Testis (tissue), 3 donors: Measurements from ENCODE around the gene GNPTG. TPM values are rescaled to one million over a fixed set of nuclear protein-coding genes. Genes with fewer than 3 reads are reported as not detected.

Experiments
- DNase-seq: peaks from one replicate; pipeline ENCODE4 v3.0.0-alpha.2; 2019
- H3K27ac ChIP-seq, 2 donors: fragments of 200-600 bp; sonication (generic); one replicate each; pipeline ENCODE4 v1.5.1; 2019
- H3K27me3 ChIP-seq: fragments of 200-600 bp; sonication (generic); one replicate; pipeline ENCODE4 v1.5.1; 2019
- H3K36me3 ChIP-seq: fragments of 200-600 bp; sonication (generic); one replicate; pipeline ENCODE4 v1.5.1; 2017; ENCODE audit warnings: low read depth; ENCODE audit errors: missing control alignments
- H3K4me1 ChIP-seq: fragments of 200-600 bp; sonication (generic); one replicate; pipeline ENCODE4 v1.5.1; 2019
- H3K4me3 ChIP-seq, 2 donors: fragments of 200-600 bp; sonication (generic); one replicate each; pipeline ENCODE4 v1.5.1; 2017 to 2019
- H3K9me3 ChIP-seq: fragments of 200-600 bp; sonication (generic); one replicate; pipeline ENCODE4 v1.5.1; 2017
- POLR2A ChIP-seq: fragments of 450-650 bp; IDR thresholded peaks from one replicate; pipeline ENCODE4 v1.6.1; 2017; ENCODE audit warnings: antibody characterized with exemption, mild to moderate bottlenecking, moderate library complexity
- WGBS, 2 donors: methylation state at CpG; one replicate each; pipeline ENCODE4 v1.1.5; 2018; 5-methylcytosine and 5-hydroxymethylcytosine counted together
- intact Hi-C: fragments of 100-400 bp; cut with DNase I; formaldehyde crosslinking; loops from one replicate; pipeline ENCODE4 v1.15.1; 2023; ENCODE audit warnings: low total_unique reads
- polyA plus RNA-seq: library from polyadenylated mRNA; stranded (reverse); fragments of 350-450 nt; fragmentation: Illumina TruSeq; extraction: RNeasy Lipid Tissue Mini Kit (QIAGEN cat#74804); gene quantifications from one replicate; pipeline ENCODE4 v1.2.3, GENCODE V29; 2014; ENCODE audit warnings: low read depth, low replicate concordance; ENCODE audit not compliant: insufficient read depth
- total RNA-seq, 2 donors: library from RNA; depleted of rRNA; stranded (reverse); fragments of >200 nt; gene quantifications; one replicate each; pipeline ENCODE4 v1.2.3, GENCODE V29; 2016
- TF ChIP-seq, protein P1 (sequence below), 3 experiments: fragments of 450-650 bp in 2 of 3; fragments of 200-600 bp in 1 of 3; sonication (generic) in 1 of 3; IDR thresholded peaks; one replicate each; pipeline ENCODE4 v1.5.1; 2016 to 2019; ENCODE audit warnings: antibody characterized with exemption in 3 of 3, mild to moderate bottlenecking in 2 of 3, moderate library complexity in 1 of 3

Gene GNPTG
- total and polyA plus RNA-seq, 3 donors from 2014 or later: 67.8 to 150 (median 106) TPM

DNA sequence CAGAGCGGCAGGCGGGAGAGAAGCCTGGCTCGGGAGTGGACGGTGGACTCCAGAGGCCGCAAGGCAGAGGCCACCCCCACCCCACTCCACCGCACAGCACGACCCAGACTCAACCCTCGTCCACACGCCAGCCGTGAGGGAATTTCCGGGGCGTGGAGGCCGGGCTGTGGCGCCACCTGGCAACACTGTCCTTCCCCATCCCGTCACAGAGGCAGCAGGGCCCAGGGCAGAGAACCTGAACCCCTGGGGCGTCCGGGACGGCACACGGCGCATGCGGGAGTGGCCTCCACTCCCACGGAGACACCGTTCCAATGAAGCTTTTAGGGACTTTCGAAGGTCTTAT is 23.5 kb downstream of the GNPTG start:
- H3K4me3 ChIP-seq: no peak overlapping the region
- H3K27ac ChIP-seq: no peak overlapping the region
- peaks cover 19% of the 10 kb centered on the region for H3K4me1 ChIP-seq
- H3K36me3 ChIP-seq: no peaks in the 10 kb centered on the region
- no peaks in the 10 kb centered on the region for H3K9me3 ChIP-seq
- 94% methylated on average over 9 to 24 of the region's 24 CpGs for WGBS, 2 donors
- intact Hi-C loops: no loop called here
- TF ChIP-seq, protein P1, sequence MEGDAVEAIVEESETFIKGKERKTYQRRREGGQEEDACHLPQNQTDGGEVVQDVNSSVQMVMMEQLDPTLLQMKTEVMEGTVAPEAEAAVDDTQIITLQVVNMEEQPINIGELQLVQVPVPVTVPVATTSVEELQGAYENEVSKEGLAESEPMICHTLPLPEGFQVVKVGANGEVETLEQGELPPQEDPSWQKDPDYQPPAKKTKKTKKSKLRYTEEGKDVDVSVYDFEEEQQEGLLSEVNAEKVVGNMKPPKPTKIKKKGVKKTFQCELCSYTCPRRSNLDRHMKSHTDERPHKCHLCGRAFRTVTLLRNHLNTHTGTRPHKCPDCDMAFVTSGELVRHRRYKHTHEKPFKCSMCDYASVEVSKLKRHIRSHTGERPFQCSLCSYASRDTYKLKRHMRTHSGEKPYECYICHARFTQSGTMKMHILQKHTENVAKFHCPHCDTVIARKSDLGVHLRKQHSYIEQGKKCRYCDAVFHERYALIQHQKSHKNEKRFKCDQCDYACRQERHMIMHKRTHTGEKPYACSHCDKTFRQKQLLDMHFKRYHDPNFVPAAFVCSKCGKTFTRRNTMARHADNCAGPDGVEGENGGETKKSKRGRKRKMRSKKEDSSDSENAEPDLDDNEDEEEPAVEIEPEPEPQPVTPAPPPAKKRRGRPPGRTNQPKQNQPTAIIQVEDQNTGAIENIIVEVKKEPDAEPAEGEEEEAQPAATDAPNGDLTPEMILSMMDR (IDR thresholded peaks at IDR 0.05): no peak
- no peak for TF ChIP-seq POLR2A
- no peaks in the 10 kb centered on the region for H3K27me3 ChIP-seq
- no peak for DNase-seq

DNA sequence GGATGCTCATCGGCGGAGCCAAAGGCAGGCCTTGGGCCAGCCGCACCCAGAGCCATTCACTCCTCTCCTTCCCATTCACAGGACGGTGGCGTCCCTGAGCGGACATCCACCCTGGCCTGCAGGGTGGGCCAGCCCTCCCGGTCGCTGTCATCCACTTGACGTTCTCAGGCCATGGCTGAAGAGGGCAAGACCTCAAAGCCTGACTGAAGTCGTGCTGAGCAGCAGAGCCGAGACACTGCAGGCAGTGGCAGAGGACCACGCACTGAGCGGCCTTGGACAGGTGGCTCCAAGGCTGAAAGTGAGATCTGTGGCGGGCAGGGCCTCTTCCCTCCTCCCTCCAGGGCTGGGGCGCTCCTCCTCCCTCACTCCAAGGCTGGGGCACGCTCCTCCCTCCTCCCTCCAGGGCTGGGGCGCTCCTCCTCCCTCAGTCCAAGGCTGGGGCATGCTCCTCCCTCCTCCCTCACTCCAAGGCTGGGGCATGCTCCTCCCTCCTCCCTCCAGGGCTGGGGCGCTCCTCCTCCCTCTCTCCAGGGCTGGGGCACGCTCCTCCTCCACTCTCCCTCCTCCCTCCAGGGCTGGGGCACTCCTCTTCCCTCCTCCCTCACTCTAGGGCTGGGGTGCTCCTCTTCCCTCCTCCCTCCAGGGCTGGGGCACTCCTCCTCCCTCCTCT is 24.1 kb downstream of the GNPTG start:
- WGBS, 2 donors: 74 to 88% methylated on average over 19 of the region's 19 CpGs
- Histone ChIP-seq H3K4me3 (no peak overlapping the region), H3K36me3 (no peaks in the 10 kb centered on the region), H3K9me3 (no peaks in the 10 kb centered on the region), H3K27me3 (no peaks in the 10 kb centered on the region), H3K4me1 (peaks cover 19% of the 10 kb centered on the region), H3K27ac (no peak overlapping the region)
- no peak for DNase-seq
- intact Hi-C loops: no loop called here
- TF ChIP-seq POLR2A: no peak
- TF ChIP-seq, protein P1 (IDR thresholded peaks at IDR 0.05): no peak

DNA sequence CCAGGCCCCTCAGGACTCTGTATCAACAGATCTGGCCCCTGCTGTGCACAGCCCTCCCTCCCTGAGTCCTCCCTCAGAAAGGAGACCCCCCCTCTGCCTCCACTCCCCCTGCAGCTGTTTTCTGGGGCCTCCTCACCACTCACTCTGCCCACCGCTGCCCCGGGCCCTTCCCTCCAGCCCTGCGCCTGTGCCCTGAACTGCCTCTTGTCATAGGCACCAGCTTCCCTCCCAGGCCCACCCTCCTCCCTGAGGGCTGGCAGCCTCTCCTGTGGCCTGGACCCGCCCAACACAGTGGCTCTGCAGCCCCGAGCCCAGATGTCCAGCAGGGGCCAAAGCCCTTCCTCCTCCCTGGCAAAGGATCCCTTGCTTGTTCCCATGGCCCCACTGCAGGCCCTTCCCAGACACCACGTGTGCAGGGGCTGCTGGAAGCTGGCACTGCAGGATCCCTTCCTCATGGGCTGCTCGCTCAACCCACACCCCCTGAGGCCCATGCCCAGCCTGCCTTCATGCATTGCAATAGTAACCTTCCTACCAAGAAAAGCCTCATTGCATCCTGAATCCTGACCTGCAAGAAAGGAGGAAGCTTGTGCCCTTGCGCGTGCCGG is 25.8 kb downstream of the GNPTG start:
- TF ChIP-seq, protein P1 (IDR thresholded peaks at IDR 0.05): no peak
- TF ChIP-seq POLR2A: no peak
- Histone ChIP-seq H3K27ac (no peak overlapping the region), H3K4me1 (peaks cover 19% of the 10 kb centered on the region), H3K36me3 (no peaks in the 10 kb centered on the region), H3K4me3 (no peak overlapping the region), H3K9me3 (no peaks in the 10 kb centered on the region), H3K27me3 (no peaks in the 10 kb centered on the region)
- intact Hi-C loops: no loop called here
- no peak for DNase-seq
- WGBS, 2 donors: 87 to 91% methylated on average over 6 to 10 of the region's 10 CpGs

DNA sequence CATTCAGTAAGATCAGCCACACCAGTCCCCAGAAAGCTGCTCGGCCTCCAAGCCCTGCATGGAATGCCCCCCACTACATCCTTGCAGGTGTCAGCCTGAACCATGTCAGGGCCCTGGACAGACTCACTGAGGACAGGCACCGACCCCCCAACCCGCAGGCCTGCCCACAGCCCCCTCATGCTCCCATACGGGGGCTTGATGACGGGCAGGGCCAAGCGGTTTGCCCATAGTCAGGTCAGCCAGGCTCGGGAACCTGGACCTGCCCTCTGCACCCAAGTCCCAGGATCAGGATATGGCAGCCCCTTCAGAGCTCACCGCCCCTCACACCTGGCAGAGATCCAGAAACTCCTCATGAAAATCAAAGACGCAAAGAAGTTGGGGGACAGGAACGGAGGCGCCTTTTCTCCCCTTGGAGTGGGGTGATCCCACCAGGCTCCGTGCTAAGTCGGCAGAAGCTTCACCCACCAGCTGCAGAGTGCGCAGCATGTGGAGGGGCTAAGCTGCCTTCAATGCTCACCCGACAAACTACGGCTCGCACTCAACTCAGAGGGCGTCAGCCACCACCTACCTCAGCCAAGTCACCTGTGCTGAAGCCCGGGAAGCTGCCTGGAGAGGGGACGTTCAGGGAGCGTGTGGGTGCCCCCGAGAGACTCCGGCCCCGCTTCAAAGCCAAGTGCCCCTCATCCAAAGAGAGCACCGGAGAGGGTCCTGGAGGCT is 26.5 kb downstream of the GNPTG start:
- Histone ChIP-seq H3K36me3 (no peaks in the 10 kb centered on the region), H3K27me3 (no peaks in the 10 kb centered on the region), H3K4me1 (peaks cover 19% of the 10 kb centered on the region), H3K9me3 (no peaks in the 10 kb centered on the region), H3K4me3 (no peak overlapping the region), H3K27ac (peak overlapping the region in 1 of 2 donors; percentile 78)
- intact Hi-C loops: no loop called here
- TF ChIP-seq, protein P1 (IDR thresholded peaks at IDR 0.05): no peak
- no peak for TF ChIP-seq POLR2A
- DNase-seq: no peak
- 89 to 94% methylated on average over 3 to 25 of the region's 25 CpGs for WGBS, 2 donors
